AG08396 (cell line): ENCODE data around the gene RYK.
"Not testable (repeated sequence)": the region's sequence is repeated elsewhere in the genome, so short reads cannot be mapped to it uniquely, and the experiment has no call there.

Experiments used
- DNase-seq: peaks from one replicate; pipeline ENCODE4 v3.0.0; 2012; ENCODE audit warnings: low spot score, mixed read lengths

RYK gene

GRCh38 chr3:134216851-134217250 lies 33.8 kb downstream of the RYK start:
- no peak for DNase-seq

GRCh38 chr3:134216191-134216764 lies 34.4 kb downstream of the RYK start:
- no peak for DNase-seq

DNA sequence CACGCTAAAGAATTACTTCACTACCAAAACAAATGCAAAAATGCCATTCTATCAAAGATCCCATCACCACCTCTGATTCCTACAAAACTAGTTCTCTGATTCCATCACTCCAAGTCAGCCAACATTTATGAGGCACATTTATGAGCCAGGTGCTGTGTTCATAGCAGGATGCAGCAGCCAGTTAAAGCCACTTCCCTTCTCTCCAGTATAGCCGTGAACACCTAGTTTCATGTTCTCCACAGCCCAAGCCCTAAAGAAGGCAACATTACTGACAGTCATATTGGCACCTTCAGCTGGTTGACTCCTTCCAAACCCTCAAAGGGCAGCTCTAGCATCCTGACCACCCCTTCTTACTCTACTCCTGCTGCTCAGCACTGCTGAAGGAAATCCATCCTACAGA lies 36.4 kb downstream of the RYK start:
- no peak for DNase-seq

DNA sequence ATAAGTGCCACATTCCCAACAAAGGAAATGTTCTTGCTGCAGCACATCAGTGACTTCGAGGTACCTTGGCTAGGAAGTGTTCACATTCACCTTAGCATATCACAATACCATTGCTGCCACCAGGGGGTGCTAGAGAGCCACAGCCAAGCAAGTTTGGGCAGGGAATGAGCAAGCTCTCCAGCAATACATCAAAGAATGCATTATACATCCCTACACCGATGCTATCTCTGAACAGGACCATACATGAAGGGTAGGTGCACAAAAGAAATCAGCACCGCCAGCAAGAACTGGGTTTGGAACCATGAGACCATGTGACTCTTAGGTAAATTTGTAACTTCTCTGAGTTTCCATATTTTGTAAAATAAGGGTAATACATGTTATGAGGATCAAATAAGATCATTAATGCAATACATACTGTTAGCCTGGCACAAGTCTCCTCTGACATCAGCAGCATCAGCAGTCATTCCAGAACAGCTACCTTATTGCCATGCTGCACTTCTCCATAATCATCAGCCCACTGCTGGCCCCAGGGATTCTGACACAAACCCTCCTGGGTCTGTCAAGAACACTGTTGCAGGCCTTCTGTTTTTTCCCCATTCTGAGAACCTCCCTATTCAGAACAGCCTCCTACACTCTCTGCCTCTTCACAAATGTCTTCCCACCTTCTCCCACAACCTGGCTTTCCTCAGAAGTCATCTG lies 37.5 kb downstream of the RYK start:
- DNase-seq = peak; percentile 69

GRCh38 chr3:134211797-134212196 lies 38.9 kb downstream of the RYK start:
- DNase-seq = peak; percentile 47

GRCh38 chr3:134205451-134205850 lies 45.2 kb downstream of the RYK start:
- no peak for DNase-seq

DNA sequence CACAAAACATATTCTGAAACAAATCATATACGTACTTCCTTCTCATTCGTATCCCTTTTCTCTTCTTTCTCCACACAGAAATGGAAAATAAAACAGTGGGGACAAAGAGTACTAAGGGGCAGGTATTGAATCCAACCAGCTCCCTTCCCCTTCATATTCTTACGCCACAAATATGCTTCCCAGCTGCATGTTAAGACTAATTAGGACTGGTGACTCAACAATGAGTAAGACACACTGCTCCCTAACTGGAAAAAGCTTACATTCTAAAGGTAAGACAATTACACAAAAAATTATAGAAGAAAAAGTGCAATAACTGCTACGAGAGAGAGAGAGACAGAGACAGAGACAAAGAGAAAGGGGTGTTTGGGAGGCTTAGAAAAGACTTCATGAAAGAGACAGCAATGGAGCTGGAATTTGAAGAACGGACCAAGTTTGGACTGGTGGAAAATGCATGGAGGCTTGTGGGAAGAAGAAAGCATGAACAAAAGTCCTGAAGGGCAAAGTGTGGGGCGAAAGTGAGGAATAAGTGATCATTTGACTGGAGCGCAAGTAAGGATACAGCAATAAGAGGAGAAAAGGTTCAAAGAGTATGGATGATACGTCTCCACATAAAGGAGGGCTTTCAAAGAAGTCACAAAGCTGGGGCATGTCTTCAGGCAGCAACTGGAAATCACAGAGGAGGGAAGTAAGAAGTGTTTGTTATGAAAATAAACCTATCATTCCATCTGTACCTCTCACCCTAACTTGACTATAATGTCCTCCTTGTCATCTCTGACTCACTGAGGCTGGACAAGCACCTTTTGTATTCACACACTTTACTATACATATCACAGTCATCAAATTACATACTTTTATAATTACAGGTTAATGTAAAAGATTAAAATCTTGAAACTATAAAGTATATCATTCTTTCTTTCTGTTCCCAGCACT lies 49.2 kb downstream of the RYK start:
- DNase-seq = peak; percentile 43

- DNase-seq = not testable (repeated sequence)
Measured at GRCh38 chr3:134199880-134200279, 50.8 kb downstream of the RYK start.

- no peak for DNase-seq
Measured at GRCh38 chr3:134199240-134199639, 51.4 kb downstream of the RYK start.

DNA sequence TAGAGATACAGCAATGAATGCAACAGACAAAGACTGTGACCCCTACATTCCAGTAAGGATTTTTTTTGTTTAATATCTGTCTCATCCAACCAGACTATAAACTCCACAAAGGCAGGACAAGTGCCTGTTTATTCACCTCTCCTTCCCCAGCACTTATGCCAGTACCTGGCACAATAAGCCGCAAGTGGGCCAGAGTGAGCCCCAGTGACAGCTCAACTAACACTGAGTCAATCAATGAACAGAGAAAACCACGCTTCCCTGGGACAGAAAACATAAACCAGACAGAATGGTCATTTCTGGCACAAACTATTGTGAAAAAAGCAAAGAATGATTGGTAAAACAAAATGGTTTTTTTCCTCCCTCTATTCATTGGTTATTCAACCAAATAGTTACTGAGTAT lies 52.2 kb downstream of the RYK start:
- DNase-seq = no peak

- DNase-seq = peak; percentile 63
Measured at GRCh38 chr3:134197681-134198261, 52.9 kb downstream of the RYK start.

GRCh38 chr3:134194247-134194646 lies 56.4 kb downstream of the RYK start:
- no peak for DNase-seq

DNA sequence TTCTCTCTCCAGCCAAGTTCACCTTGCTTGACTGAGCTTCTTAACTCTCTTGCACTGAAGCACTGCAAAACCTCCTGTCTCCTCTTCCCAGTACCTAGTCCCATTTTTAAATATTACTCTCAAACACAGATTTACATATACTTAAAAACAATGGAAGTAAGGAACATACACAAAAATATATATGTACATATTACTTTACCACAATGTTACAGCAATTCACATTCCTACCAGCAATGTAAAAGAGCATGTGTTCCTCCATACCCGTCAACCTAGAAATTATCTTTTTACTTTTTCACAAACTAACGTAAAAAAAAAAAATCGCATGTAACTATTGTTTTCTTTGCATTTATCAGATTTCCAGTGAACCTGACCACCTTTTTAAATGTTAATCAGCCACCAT lies 60.4 kb downstream of the RYK start:
- DNase-seq = no peak

DNA sequence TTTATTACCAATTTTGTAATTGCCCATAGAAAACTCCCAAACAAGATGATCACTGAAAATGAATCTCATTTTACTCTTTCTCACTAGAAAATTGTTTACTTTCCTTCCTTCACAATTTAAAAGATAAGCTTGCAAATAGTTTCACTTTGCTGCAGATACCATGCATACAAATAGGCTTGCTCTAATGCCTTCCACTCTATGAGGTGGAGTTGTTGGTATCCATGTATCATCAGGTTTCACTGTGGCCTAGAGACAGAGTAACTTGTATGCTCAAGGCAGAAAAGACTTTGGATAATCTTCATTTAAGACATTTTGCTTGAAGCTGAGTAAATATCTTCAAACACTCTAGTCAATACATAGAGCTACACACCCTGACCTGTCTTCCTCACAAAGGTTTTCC lies 60.8 kb downstream of the RYK start:
- no peak for DNase-seq

- no peak for DNase-seq
Measured at GRCh38 chr3:134186391-134186790, 64.3 kb downstream of the RYK start.

DNA sequence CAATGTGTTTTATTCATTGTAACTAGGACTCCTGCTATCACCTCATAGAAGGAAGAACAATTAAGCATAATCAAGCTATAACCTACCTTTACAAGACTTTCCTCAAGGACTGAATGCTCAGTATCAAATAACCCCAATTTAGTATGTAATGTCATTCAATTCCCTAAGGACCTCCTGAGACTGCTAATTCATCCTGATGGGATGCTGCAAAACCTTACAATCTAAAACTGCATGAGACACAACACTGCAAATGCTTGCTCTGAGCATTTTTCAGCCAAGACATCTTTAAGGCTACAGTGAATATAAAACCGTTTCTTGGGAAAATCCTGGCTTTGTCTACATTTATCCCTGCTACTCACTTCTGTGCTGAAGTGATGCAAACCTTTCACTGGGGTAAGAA lies 69.9 kb downstream of the RYK start:
- no peak for DNase-seq

GRCh38 chr3:134179508-134179907 lies 71.2 kb downstream of the RYK start:
- DNase-seq = no peak

- no peak for DNase-seq
Measured at GRCh38 chr3:134163096-134163495, 87.6 kb downstream of the RYK start.

GRCh38 chr3:134161898-134162615 lies 88.6 kb downstream of the RYK start:
- no peak for DNase-seq

DNA sequence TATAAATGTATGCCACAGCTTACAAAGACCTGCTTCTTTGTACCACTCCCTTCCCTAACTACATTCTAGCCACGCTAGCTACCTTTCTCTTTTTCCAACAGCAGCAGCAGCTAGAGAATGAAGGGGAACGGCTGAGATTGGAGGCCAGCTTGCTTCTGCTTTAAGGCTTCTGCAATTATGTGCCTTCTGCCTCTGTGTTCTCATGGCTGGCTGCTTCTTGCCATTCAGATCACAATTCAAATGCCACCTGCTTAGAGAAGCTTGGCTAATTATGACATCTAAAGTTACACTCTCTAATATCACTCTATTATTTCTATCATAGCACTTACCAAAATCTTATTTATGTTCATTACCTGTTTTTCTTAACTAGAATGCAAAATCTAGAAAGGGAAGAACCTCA lies 95.2 kb downstream of the RYK start:
- no peak for DNase-seq

DNA sequence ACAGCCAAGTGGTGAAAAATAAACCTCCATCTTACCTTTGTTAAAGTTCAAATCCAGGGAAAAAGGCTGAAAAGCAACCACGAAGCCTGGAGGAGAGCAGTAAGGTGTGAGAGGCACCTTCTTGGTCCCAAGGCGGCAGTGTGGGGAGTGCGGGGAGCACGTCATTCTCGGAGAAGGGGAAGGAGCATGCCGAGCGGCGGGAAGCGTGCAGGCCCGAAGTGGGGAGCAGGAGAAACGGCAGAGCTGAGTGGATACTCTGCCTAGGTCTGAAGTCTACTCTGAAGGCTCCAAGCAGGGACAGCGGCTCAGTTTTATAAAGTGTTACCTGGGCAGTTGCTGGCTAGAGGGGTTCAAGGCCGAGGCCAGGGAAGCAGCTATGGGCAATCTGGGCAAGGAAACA lies 96.9 kb downstream of the RYK start:
- no peak for DNase-seq

GRCh38 chr3:134150476-134150875 lies 100.2 kb downstream of the RYK start:
- DNase-seq = no peak
